Right lobe of liver (tissue), 4 donors: ENCODE measurements around the gene POU3F3.

Source experiments
- POLR2A ChIP-seq: fragments of 450-650 bp; IDR thresholded peaks from one replicate; pipeline ENCODE4 v1.6.1; 2017; ENCODE audit warnings: antibody characterized with exemption, mild to moderate bottlenecking
- TF ChIP-seq, protein P1 (sequence below), 4 donors: fragments of 200-600 bp in 3 of 4; fragments of 450-650 bp in 1 of 4; IDR thresholded peaks; one replicate each; pipeline versions ENCODE4 v1.5.1 to v1.8.0; 2016 to 2022; ENCODE audit warnings: antibody characterized with exemption in 4 of 4, mild to moderate bottlenecking in 2 of 4
- donor health status: DM: no; HTN: no; CAD: no.
- donor health status: DM: no; HTN: no; CAD: no.
- donor health status: DM: no; HTN: yes; CAD: no.

DNA sequence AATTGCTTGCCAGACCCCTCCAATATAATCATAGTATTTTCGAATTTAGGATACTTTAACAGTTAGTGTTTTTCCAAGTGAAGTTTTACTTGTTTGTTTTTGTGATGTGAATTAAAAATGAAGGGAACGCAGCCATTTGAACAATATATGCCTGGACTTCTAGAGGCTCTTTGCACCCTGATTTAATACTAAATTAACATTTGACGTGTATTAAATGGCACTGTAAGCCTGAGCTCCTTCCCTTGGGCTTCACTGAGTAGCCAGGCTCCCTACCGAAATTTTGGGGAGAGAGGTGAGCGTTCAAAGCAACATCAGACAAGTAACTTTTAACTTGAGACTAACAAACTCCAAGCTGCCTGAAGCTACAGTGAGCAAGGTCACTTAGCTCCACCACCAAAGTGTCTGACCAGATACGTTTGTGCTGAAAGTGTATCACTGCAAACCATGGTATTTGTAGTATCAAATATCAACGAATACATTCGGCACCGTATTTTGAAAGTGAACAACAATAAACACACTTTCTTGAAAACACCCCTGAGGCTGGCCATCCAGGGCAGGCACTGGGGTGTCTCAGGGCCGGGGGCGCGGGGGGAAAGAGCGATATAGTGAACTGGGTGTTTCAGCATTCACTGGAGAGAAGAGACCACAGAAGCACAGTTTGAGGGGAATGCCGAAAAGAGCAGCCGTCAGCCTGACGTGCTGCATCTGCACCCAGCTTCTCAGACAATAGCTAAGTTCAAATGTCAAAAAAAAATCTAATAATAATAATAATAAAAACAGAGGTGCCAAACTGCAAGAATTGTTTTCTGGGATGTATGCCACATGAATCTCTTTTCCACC, 7.7 kb upstream of the POU3F3 start:
- TF ChIP-seq, protein P1, sequence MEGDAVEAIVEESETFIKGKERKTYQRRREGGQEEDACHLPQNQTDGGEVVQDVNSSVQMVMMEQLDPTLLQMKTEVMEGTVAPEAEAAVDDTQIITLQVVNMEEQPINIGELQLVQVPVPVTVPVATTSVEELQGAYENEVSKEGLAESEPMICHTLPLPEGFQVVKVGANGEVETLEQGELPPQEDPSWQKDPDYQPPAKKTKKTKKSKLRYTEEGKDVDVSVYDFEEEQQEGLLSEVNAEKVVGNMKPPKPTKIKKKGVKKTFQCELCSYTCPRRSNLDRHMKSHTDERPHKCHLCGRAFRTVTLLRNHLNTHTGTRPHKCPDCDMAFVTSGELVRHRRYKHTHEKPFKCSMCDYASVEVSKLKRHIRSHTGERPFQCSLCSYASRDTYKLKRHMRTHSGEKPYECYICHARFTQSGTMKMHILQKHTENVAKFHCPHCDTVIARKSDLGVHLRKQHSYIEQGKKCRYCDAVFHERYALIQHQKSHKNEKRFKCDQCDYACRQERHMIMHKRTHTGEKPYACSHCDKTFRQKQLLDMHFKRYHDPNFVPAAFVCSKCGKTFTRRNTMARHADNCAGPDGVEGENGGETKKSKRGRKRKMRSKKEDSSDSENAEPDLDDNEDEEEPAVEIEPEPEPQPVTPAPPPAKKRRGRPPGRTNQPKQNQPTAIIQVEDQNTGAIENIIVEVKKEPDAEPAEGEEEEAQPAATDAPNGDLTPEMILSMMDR (IDR thresholded peaks at IDR 0.05) = no peak
- no peak for TF ChIP-seq POLR2A
